AG09319 (cell line): Measurements from ENCODE around the gene S100A14.
"Not testable (repeated sequence)": the region's sequence is repeated elsewhere in the genome, so short reads cannot be mapped to it uniquely, and the experiment has no call there.

Experiments used
- DNase-seq: peaks from one replicate; pipeline ENCODE4 v3.0.0-alpha.2; 2010; ENCODE audit warnings: low read depth; ENCODE audit errors: extremely low read depth
- TF ChIP-seq, protein P1 (sequence below): IDR thresholded peaks from 2 replicates; pipeline ENCODE4 v1.5.1; 2011; ENCODE audit warnings: low read depth, mild to moderate bottlenecking, inconsistent platforms, low read length, moderate library complexity

S100A14 gene

DNA sequence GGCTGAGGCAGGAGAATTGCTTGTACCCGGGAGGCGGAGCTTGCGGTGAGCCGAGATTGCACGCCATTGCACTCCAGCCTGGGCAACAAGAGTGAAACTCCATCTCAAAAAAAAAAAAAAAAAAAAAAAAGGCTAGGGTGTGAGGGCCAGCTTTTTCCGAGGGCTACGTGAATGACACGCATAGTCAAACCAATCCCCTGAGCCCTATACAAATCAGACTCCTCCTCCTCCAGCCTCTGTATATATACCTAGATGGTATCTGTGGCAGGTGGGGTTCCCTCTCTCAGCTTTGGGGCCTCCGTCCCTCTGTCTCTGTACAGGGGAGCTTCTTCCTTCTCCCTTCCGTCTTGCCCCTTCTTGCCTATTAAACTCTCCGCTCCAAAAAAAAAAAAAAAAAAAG, 9.9 kb downstream of the S100A14 start:
- TF ChIP-seq, protein P1, sequence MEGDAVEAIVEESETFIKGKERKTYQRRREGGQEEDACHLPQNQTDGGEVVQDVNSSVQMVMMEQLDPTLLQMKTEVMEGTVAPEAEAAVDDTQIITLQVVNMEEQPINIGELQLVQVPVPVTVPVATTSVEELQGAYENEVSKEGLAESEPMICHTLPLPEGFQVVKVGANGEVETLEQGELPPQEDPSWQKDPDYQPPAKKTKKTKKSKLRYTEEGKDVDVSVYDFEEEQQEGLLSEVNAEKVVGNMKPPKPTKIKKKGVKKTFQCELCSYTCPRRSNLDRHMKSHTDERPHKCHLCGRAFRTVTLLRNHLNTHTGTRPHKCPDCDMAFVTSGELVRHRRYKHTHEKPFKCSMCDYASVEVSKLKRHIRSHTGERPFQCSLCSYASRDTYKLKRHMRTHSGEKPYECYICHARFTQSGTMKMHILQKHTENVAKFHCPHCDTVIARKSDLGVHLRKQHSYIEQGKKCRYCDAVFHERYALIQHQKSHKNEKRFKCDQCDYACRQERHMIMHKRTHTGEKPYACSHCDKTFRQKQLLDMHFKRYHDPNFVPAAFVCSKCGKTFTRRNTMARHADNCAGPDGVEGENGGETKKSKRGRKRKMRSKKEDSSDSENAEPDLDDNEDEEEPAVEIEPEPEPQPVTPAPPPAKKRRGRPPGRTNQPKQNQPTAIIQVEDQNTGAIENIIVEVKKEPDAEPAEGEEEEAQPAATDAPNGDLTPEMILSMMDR = no peak
- no peak for DNase-seq

DNA sequence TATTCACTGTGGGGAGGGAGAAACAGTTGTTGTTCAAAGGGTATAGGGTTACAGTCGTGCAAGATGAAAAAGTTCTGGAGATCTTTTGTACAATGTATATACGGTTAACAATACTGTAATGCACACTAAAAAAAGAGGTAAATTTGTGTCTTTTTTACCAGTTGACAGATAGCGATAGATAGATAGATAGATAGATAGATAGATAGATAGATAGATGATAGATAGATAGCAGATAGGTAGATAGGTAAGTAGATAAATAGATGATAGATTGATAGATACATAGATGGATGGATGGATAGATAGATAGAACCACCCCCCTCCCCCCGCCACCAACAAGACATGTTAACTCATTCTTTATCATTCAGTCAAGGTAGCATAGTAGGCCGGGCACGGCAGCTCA, 13.4 kb downstream of the S100A14 start:
- TF ChIP-seq, protein P1 = no peak
- no peak for DNase-seq

DNA sequence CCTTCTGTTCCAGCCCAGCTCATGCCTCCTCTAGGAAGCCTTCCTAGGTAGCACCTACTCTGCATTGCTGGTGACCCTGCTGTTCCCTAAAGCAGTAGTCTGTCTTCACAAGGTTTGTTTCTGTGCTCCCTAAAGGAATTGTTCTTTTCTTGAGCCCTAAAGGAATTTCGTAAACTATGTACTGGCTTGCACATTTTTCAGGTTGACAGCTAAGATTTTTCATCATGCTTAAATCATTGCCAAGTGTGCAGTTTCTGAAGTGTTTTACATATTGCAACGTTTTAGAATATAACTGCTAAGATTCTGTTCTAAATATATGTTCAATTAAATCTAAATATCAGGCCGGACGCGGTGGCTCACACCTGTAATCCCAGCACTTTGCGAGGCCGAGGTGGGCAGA, 16.3 kb downstream of the S100A14 start:
- no peak for DNase-seq
- TF ChIP-seq, protein P1 = no peak

DNA sequence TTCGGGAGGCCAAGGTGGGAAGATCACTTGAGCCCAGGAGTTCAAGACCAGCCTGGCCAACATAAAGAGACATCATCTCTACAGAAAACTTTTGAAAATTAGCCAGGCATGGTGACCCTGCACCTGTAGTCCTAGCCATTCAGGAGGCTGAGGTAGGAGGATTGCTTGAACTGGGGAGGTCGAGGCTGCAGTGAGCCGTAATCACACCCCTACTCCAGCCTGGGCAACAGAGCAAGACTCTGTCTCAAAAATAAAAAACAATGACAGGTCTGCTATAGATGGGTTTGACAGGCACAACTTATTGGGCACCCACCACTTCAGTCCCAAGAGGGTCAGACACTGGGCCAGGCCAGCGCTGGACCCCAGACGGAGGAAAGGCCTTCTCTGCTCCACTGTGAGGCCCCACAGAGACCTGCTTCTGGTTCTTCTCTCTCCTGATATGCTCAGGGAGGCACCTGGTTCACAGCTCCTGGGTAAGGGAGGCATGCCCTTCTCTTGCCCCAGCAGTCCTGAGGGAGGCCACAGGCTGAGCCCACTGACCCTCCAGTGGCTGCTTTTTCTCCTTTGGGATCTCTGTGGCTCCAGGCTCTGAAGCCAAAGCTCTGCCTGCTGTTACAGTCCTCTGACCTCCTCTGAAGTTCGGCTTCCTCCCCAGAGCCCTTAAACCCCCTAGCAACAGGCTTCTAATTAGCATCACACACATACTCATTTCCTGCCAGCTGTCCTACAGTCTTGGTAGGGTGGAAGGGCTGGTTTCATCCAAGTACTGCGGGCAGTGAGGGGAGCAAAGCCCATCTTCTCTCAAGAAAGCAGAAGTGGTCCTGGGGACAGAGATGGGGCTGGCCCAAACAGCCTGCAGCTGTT, 17.6 kb downstream of the S100A14 start:
- DNase-seq = no peak
- TF ChIP-seq, protein P1 = no peak

DNA sequence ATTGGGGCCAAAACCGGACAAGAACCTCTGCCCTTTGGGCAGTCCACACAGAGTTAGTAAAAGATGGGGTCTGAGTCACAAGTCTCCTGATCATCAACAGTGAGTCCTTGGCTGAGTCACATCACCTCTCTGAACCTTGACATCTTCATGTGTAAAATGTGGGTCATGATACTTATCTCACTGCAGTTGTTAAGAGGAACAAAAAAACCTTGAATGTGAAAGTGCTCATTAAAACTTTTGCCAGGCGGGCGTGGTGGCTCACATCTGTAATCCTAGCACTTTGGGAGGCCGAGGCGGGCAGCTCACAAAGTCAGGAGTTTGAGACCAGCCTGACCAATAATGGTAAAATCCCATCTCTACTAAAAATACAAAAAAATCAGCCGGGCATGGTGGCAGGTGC, 18.9 kb downstream of the S100A14 start:
- TF ChIP-seq, protein P1 = no peak

DNA sequence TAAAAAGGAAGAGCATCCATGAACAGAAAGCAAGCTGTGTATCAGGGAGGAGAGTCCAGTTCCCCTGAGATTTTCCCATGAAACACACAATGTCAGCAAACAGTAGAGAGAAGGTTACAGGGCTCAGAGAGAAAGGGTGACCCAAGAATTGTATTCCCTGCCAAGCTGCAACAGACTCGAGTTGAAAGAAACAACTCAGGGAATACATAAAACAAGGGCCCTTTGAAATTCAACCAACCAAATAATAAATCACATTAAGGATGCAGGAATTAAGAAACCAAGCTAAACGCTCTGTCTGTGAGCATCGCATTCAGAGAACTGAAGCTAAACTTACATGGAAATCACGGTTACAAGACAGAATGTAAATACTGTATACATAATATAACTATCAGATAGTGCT, 23.4 kb downstream of the S100A14 start:
- DNase-seq = no peak
- TF ChIP-seq, protein P1 = no peak

More for the DNA sequence above, 18.9 kb downstream of the S100A14 start:
- no peak for DNase-seq

DNA sequence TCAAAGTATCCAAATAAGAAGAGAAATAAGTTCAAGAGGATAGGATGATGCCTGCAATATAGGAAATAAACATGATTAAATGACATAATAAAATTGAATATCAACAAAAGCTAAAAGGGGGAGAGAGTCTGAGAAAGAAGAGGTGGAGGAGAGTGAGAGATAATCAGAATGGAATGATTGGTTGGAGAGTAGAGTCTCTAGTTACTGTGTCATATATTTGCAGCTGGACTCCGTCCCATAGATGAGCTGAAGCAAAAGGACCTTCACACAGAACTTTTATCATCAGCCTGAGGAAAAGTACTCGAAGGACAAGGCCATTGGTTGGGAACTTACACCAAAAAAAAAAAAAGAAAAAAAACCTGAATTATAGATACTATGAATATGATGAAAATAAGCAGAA, 27.6 kb downstream of the S100A14 start:
- no peak for DNase-seq
- TF ChIP-seq, protein P1 = no peak

DNA sequence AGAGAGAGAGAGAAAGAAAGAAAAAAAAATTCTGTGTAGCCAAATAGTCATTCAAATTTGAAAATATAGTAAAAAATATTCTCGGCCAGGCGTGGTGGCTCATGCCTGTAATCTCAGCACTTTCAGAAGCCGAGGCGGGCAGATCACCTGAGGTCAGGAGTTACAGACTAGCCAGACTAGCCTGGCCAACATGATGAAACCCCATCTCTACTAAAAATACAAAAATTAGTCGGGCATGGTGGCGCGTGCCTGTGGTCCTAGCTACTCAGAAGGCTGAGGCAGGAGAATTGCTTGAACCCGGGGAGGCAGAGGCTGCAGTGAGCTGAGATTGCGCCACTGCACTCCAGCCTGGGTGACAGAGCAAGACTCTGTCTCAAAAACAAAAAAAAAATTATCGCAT, 28.1 kb downstream of the S100A14 start:
- DNase-seq = not testable (repeated sequence)
